Ishikawa (cell line): ENCODE results near the gene GRK5.

Source experiments
- FOXM1 ChIP-seq: IDR thresholded peaks from 2 replicates; pipeline ENCODE4 v1.6.1; 2012; ENCODE audit warnings: low read depth, borderline replicate concordance
- RAD21 ChIP-seq: IDR thresholded peaks from 2 replicates; pipeline ENCODE4 v1.6.1; 2012; ENCODE audit warnings: low read depth
- REST ChIP-seq: IDR thresholded peaks from 2 replicates; pipeline ENCODE4 v1.6.1; 2012; ENCODE audit warnings: low read depth, mild to moderate bottlenecking
- TF ChIP-seq, protein P1 (sequence below): IDR thresholded peaks from 2 replicates; pipeline ENCODE4 v1.6.1; 2012

DNA sequence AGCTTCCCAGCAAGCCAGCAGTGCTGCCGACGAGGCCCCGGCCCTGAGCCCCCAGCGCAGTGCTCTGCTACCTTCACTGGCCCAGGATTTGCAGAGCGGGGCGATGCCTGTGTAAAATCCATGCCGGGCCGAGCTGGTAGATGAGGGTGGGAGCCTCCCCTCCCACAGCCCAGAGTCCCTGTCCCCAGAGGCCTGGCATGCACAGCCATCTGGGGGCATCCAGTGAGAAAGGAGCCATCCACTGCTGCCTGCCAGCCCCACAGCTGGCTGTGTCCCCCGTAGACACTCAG lies 218.5 kb downstream of the GRK5 start:
- TF ChIP-seq REST (no peak), FOXM1 (no peak), RAD21 (no peak)
- TF ChIP-seq, protein P1, sequence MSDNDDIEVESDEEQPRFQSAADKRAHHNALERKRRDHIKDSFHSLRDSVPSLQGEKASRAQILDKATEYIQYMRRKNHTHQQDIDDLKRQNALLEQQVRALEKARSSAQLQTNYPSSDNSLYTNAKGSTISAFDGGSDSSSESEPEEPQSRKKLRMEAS, result no peak
